ENCODE measurements around the gene HEPACAM. TPM values are rescaled to one million over a fixed set of nuclear protein-coding genes. Genes with fewer than 3 reads are reported as not detected.

The HEPACAM gene
- total RNA-seq, 1 donor from 2014 or later, result not detected

- TF ChIP-seq EZH2 (IDR thresholded peaks at IDR 0.05; ENCODE audit: insufficient read depth, low read length), result no peak
- TF ChIP-seq CTCF (IDR thresholded peaks at IDR 0.05; ENCODE audit: insufficient read depth, low read depth, low read length), result no peak
- Histone ChIP-seq H3K36me3 (ENCODE audit: insufficient read depth, low read length) (no peaks in the 10 kb centered on the region), H3K4me3 (ENCODE audit: insufficient read depth, low read depth, low read length) (no peak overlapping the region), H2AFZ (ENCODE audit: low read depth, low read length) (no peak overlapping the region), H3K27ac (ENCODE audit: low read depth, low read length) (no peak overlapping the region), H3K4me1 (ENCODE audit: insufficient read depth, low read length) (peaks cover 1% of the 10 kb centered on the region), H4K20me1 (ENCODE audit: insufficient read depth, low read length) (no peaks in the 10 kb centered on the region), H3K4me2 (ENCODE audit: low read length) (no peak overlapping the region), H3K9ac (ENCODE audit: low read length) (no peak overlapping the region), H3K9me3 (ENCODE audit: insufficient read depth, low read depth, low read length) (no peaks in the 10 kb centered on the region), H3K79me2 (ENCODE audit: insufficient read depth, low read length) (no peaks in the 10 kb centered on the region), H3K27me3 (ENCODE audit: insufficient read depth, low read length) (no peaks in the 10 kb centered on the region)
- Mint-ChIP-seq H3K9me3 (ENCODE audit: unreplicated experiment) (peaks cover 8% of the 10 kb centered on the region), H3K4me1 (ENCODE audit: low read depth, unreplicated experiment) (no peaks in the 10 kb centered on the region), H3K27ac (ENCODE audit: unreplicated experiment) (no peak overlapping the region), H3K36me3 (ENCODE audit: low read depth, unreplicated experiment) (peaks cover 2% of the 10 kb centered on the region), H3K4me3 (ENCODE audit: unreplicated experiment) (no peak overlapping the region), H3K27me3 (ENCODE audit: low read depth, unreplicated experiment) (peaks cover 13% of the 10 kb centered on the region)
- DNase-seq (ENCODE audit: low read depth), result no peak
- no peak for FAIRE-seq
These were observed 6.7 kb downstream of the HEPACAM start for GRCh38 chr11:124928942-124929665.

- no peaks in the 10 kb centered on the region for H3K9me3 ChIP-seq (ENCODE audit: insufficient read depth, low read depth, low read length)
- peaks cover 2% of the 10 kb centered on the region for H3K4me1 Mint-ChIP-seq (ENCODE audit: low read depth, unreplicated experiment)
- H3K36me3 ChIP-seq (ENCODE audit: insufficient read depth, low read length), result no peaks in the 10 kb centered on the region
- no peak overlapping the region for H2AFZ ChIP-seq (ENCODE audit: low read depth, low read length)
- no peaks in the 10 kb centered on the region for H3K27me3 ChIP-seq (ENCODE audit: insufficient read depth, low read length)
- FAIRE-seq (no peak), DNase-seq (ENCODE audit: low read depth) (no peak)
- no peak overlapping the region for H3K4me2 ChIP-seq (ENCODE audit: low read length)
- H3K27ac ChIP-seq (ENCODE audit: low read depth, low read length), result no peak overlapping the region
- no peak overlapping the region for H3K27ac Mint-ChIP-seq (ENCODE audit: unreplicated experiment)
- H3K9me3 Mint-ChIP-seq (ENCODE audit: unreplicated experiment), result peaks cover 12% of the 10 kb centered on the region
- H3K79me2 ChIP-seq (ENCODE audit: insufficient read depth, low read length), result no peaks in the 10 kb centered on the region
- no peaks in the 10 kb centered on the region for H3K36me3 Mint-ChIP-seq (ENCODE audit: low read depth, unreplicated experiment)
- TF ChIP-seq EZH2 (IDR thresholded peaks at IDR 0.05; ENCODE audit: insufficient read depth, low read length) (no peak), CTCF (IDR thresholded peaks at IDR 0.05; ENCODE audit: insufficient read depth, low read depth, low read length) (no peak)
- H3K4me1 ChIP-seq (ENCODE audit: insufficient read depth, low read length), result peaks cover 4% of the 10 kb centered on the region
- peaks cover 24% of the 10 kb centered on the region for H3K27me3 Mint-ChIP-seq (ENCODE audit: low read depth, unreplicated experiment)
- H3K4me3 Mint-ChIP-seq (ENCODE audit: unreplicated experiment), result no peak overlapping the region
- H3K4me3 ChIP-seq (ENCODE audit: insufficient read depth, low read depth, low read length), result no peak overlapping the region
- no peak overlapping the region for H3K9ac ChIP-seq (ENCODE audit: low read length)
- H4K20me1 ChIP-seq (ENCODE audit: insufficient read depth, low read length), result no peaks in the 10 kb centered on the region
These were observed 12.6 kb downstream of the HEPACAM start for GRCh38 chr11:124923296-124923695.

GRCh38 chr11:124922831-124923230 lies 13.0 kb downstream of the HEPACAM start:
- Mint-ChIP-seq H3K27ac (ENCODE audit: unreplicated experiment) (no peak overlapping the region), H3K9me3 (ENCODE audit: unreplicated experiment) (peaks cover 12% of the 10 kb centered on the region), H3K4me1 (ENCODE audit: low read depth, unreplicated experiment) (peaks cover 2% of the 10 kb centered on the region), H3K4me3 (ENCODE audit: unreplicated experiment) (no peak overlapping the region), H3K27me3 (ENCODE audit: low read depth, unreplicated experiment) (peaks cover 24% of the 10 kb centered on the region), H3K36me3 (ENCODE audit: low read depth, unreplicated experiment) (no peaks in the 10 kb centered on the region)
- no peaks in the 10 kb centered on the region for H4K20me1 ChIP-seq (ENCODE audit: insufficient read depth, low read length)
- H3K4me1 ChIP-seq (ENCODE audit: insufficient read depth, low read length), result peaks cover 4% of the 10 kb centered on the region
- no peak overlapping the region for H3K9ac ChIP-seq (ENCODE audit: low read length)
- no peaks in the 10 kb centered on the region for H3K9me3 ChIP-seq (ENCODE audit: insufficient read depth, low read depth, low read length)
- no peaks in the 10 kb centered on the region for H3K36me3 ChIP-seq (ENCODE audit: insufficient read depth, low read length)
- H3K27ac ChIP-seq (ENCODE audit: low read depth, low read length), result no peak overlapping the region
- no peak overlapping the region for H3K4me2 ChIP-seq (ENCODE audit: low read length)
- H3K79me2 ChIP-seq (ENCODE audit: insufficient read depth, low read length), result no peaks in the 10 kb centered on the region
- FAIRE-seq, result no peak
- H3K4me3 ChIP-seq (ENCODE audit: insufficient read depth, low read depth, low read length), result no peak overlapping the region
- DNase-seq (ENCODE audit: low read depth), result no peak
- H3K27me3 ChIP-seq (ENCODE audit: insufficient read depth, low read length), result no peaks in the 10 kb centered on the region
- no peak overlapping the region for H2AFZ ChIP-seq (ENCODE audit: low read depth, low read length)
- TF ChIP-seq CTCF (IDR thresholded peaks at IDR 0.05; ENCODE audit: insufficient read depth, low read depth, low read length) (no peak), EZH2 (IDR thresholded peaks at IDR 0.05; ENCODE audit: insufficient read depth, low read length) (no peak)
